Measurements from ENCODE around the gene KLF8. TPM values are rescaled to one million over a fixed set of nuclear protein-coding genes. Genes with fewer than 3 reads are reported as not detected.

The KLF8 gene
- total and polyA plus RNA-seq, 2 experiments from 2014 or later = 2.7 to 11.5 TPM

DNA sequence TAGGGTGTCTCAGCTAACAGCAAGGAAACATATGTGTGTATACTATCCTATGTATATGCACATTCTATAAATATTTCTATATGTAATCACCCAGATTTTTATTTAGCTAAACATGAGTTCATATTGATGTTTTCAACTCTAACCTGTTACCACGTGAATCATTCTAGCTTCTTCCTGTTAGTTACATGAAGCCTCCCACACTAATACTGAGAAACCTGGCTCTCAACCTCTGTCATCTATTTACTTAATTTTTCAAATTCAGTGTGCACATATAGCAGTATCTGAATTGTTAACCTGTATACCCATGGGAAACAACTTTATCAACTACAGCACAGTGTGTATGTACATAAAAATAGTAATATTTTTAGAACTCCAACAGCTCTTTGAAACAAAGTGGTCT, 57.3 kb downstream of the KLF8 start:
- ATAC-seq (no peak), DNase-seq (ENCODE audit: low spot score) (no peak)
- H3K36me3 ChIP-seq (ENCODE audit: insufficient read depth) = no peaks in the 10 kb centered on the region
- peaks cover 20% of the 10 kb centered on the region; the same call in 2 of the 3 replicates for H3K36me3 Mint-ChIP-seq (ENCODE audit: low read depth)
- no peaks in the 10 kb centered on the region for H3K4me1 Mint-ChIP-seq
- TF ChIP-seq, protein P1, sequence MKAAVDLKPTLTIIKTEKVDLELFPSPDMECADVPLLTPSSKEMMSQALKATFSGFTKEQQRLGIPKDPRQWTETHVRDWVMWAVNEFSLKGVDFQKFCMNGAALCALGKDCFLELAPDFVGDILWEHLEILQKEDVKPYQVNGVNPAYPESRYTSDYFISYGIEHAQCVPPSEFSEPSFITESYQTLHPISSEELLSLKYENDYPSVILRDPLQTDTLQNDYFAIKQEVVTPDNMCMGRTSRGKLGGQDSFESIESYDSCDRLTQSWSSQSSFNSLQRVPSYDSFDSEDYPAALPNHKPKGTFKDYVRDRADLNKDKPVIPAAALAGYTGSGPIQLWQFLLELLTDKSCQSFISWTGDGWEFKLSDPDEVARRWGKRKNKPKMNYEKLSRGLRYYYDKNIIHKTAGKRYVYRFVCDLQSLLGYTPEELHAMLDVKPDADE (IDR thresholded peaks at IDR 0.05) = no peak
- TF ChIP-seq, protein P2, sequence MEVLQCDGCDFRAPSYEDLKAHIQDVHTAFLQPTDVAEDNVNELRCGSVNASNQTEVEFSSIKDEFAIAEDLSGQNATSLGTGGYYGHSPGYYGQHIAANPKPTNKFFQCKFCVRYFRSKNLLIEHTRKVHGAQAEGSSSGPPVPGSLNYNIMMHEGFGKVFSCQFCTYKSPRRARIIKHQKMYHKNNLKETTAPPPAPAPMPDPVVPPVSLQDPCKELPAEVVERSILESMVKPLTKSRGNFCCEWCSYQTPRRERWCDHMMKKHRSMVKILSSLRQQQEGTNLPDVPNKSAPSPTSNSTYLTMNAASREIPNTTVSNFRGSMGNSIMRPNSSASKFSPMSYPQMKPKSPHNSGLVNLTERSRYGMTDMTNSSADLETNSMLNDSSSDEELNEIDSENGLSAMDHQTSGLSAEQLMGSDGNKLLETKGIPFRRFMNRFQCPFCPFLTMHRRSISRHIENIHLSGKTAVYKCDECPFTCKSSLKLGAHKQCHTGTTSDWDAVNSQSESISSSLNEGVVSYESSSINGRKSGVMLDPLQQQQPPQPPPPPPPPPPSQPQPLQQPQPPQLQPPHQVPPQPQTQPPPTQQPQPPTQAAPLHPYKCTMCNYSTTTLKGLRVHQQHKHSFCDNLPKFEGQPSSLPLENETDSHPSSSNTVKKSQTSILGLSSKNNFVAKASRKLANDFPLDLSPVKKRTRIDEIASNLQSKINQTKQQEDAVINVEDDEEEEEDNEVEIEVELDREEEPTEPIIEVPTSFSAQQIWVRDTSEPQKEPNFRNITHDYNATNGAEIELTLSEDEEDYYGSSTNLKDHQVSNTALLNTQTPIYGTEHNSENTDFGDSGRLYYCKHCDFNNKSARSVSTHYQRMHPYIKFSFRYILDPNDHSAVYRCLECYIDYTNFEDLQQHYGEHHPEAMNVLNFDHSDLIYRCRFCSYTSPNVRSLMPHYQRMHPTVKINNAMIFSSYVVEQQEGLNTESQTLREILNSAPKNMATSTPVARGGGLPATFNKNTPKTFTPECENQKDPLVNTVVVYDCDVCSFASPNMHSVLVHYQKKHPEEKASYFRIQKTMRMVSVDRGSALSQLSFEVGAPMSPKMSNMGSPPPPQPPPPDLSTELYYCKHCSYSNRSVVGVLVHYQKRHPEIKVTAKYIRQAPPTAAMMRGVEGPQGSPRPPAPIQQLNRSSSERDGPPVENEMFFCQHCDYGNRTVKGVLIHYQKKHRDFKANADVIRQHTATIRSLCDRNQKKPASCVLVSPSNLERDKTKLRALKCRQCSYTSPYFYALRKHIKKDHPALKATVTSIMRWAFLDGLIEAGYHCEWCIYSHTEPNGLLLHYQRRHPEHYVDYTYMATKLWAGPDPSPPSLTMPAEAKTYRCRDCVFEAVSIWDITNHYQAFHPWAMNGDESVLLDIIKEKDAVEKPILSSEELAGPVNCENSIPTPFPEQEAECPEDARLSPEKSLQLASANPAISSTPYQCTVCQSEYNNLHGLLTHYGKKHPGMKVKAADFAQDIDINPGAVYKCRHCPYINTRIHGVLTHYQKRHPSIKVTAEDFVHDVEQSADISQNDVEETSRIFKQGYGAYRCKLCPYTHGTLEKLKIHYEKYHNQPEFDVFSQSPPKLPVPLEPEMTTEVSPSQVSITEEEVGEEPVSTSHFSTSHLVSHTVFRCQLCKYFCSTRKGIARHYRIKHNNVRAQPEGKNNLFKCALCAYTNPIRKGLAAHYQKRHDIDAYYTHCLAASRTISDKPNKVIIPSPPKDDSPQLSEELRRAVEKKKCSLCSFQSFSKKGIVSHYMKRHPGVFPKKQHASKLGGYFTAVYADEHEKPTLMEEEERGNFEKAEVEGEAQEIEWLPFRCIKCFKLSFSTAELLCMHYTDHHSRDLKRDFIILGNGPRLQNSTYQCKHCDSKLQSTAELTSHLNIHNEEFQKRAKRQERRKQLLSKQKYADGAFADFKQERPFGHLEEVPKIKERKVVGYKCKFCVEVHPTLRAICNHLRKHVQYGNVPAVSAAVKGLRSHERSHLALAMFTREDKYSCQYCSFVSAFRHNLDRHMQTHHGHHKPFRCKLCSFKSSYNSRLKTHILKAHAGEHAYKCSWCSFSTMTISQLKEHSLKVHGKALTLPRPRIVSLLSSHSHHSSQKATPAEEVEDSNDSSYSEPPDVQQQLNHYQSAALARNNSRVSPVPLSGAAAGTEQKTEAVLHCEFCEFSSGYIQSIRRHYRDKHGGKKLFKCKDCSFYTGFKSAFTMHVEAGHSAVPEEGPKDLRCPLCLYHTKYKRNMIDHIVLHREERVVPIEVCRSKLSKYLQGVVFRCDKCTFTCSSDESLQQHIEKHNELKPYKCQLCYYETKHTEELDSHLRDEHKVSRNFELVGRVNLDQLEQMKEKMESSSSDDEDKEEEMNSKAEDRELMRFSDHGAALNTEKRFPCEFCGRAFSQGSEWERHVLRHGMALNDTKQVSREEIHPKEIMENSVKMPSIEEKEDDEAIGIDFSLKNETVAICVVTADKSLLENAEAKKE (CRISPR knock-in tag; IDR thresholded peaks at IDR 0.05) = no peak
- no peak for TF ChIP-seq NANOG (IDR thresholded peaks at IDR 0.05; ENCODE audit: borderline replicate concordance)
- TF ChIP-seq EZH2 (IDR thresholded peaks at IDR 0.05; ENCODE audit: low read depth, unreplicated experiment) = no peak
- no peak for TF ChIP-seq ZNF331 (CRISPR knock-in tag; IDR thresholded peaks at IDR 0.05; ENCODE audit: low read depth)
- TF ChIP-seq, protein P3, sequence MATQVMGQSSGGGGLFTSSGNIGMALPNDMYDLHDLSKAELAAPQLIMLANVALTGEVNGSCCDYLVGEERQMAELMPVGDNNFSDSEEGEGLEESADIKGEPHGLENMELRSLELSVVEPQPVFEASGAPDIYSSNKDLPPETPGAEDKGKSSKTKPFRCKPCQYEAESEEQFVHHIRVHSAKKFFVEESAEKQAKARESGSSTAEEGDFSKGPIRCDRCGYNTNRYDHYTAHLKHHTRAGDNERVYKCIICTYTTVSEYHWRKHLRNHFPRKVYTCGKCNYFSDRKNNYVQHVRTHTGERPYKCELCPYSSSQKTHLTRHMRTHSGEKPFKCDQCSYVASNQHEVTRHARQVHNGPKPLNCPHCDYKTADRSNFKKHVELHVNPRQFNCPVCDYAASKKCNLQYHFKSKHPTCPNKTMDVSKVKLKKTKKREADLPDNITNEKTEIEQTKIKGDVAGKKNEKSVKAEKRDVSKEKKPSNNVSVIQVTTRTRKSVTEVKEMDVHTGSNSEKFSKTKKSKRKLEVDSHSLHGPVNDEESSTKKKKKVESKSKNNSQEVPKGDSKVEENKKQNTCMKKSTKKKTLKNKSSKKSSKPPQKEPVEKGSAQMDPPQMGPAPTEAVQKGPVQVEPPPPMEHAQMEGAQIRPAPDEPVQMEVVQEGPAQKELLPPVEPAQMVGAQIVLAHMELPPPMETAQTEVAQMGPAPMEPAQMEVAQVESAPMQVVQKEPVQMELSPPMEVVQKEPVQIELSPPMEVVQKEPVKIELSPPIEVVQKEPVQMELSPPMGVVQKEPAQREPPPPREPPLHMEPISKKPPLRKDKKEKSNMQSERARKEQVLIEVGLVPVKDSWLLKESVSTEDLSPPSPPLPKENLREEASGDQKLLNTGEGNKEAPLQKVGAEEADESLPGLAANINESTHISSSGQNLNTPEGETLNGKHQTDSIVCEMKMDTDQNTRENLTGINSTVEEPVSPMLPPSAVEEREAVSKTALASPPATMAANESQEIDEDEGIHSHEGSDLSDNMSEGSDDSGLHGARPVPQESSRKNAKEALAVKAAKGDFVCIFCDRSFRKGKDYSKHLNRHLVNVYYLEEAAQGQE (IDR thresholded peaks at IDR 0.05; ENCODE audit: unreplicated experiment) = no peak
- TF ChIP-seq CREB1 (CRISPR knock-in tag; IDR thresholded peaks at IDR 0.05; ENCODE audit: low read depth) = no peak
- no peak for TF ChIP-seq ZNF114 (CRISPR knock-in tag; IDR thresholded peaks at IDR 0.05)
- TF ChIP-seq, protein P4, sequence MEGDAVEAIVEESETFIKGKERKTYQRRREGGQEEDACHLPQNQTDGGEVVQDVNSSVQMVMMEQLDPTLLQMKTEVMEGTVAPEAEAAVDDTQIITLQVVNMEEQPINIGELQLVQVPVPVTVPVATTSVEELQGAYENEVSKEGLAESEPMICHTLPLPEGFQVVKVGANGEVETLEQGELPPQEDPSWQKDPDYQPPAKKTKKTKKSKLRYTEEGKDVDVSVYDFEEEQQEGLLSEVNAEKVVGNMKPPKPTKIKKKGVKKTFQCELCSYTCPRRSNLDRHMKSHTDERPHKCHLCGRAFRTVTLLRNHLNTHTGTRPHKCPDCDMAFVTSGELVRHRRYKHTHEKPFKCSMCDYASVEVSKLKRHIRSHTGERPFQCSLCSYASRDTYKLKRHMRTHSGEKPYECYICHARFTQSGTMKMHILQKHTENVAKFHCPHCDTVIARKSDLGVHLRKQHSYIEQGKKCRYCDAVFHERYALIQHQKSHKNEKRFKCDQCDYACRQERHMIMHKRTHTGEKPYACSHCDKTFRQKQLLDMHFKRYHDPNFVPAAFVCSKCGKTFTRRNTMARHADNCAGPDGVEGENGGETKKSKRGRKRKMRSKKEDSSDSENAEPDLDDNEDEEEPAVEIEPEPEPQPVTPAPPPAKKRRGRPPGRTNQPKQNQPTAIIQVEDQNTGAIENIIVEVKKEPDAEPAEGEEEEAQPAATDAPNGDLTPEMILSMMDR (conservative IDR thresholded peaks at IDR 0.05; ENCODE audit: low read depth in 2 of 2) = no peak
- TF ChIP-seq JUNB (IDR thresholded peaks at IDR 0.05; ENCODE audit: unreplicated experiment) = no peak
- no peak for TF ChIP-seq EZH2phosphoT487 (IDR thresholded peaks at IDR 0.05; ENCODE audit: unreplicated experiment)
- TF ChIP-seq STAT1 (IDR thresholded peaks at IDR 0.05; ENCODE audit: unreplicated experiment) = no peak
- TF ChIP-seq POLR2AphosphoS5 (IDR thresholded peaks at IDR 0.05; ENCODE audit: low read depth) = no peak
- H3K4me3 ChIP-seq = no peak overlapping the region
- H3F3A ChIP-seq (replicated peaks; ENCODE audit: low read depth) = no peaks in the 10 kb centered on the region
- H2AFZ ChIP-seq = no peak overlapping the region
- no peaks in the 10 kb centered on the region for H3K27me3 ChIP-seq (ENCODE audit: insufficient read depth)
- H3K27ac ChIP-seq (ENCODE audit: low read depth) = no peak overlapping the region
- H3K79me2 ChIP-seq (replicated peaks; ENCODE audit: insufficient read depth) = no peaks in the 10 kb centered on the region
- no peak overlapping the region for H3K4me3 Mint-ChIP-seq
- no peaks in the 10 kb centered on the region for H3K9me2 ChIP-seq (ENCODE audit: insufficient read depth)
- H3K4me1 ChIP-seq (ENCODE audit: insufficient read depth) = no peaks in the 10 kb centered on the region
- no peak overlapping the region for H3K4me2 ChIP-seq
- no peaks in the 10 kb centered on the region for H4K20me1 ChIP-seq (replicated peaks; ENCODE audit: insufficient read depth)
- peaks cover 2% of the 10 kb centered on the region for H3K27me3 Mint-ChIP-seq (ENCODE audit: insufficient read depth, low read depth, poor library complexity)
- no peak overlapping the region for H3K27ac Mint-ChIP-seq
- H3K9me3 Mint-ChIP-seq = peaks cover 20% of the 10 kb centered on the region

Data from GM23338 (cell line).